HK-2 (cell line): ENCODE results near the gene SPRYD3.
"Not testable (repeated sequence)": the region's sequence is repeated elsewhere in the genome, so short reads cannot be mapped to it uniquely, and the experiment has no call there.

ENCODE experiments used
- DNase-seq: peaks from one replicate; pipeline ENCODE4 v3.0.0-alpha.2; 2018; ENCODE audit not compliant: unreplicated experiment

The SPRYD3 gene, protein sequence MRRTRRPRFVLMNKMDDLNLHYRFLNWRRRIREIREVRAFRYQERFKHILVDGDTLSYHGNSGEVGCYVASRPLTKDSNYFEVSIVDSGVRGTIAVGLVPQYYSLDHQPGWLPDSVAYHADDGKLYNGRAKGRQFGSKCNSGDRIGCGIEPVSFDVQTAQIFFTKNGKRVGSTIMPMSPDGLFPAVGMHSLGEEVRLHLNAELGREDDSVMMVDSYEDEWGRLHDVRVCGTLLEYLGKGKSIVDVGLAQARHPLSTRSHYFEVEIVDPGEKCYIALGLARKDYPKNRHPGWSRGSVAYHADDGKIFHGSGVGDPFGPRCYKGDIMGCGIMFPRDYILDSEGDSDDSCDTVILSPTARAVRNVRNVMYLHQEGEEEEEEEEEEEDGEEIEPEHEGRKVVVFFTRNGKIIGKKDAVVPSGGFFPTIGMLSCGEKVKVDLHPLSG

GRCh38 chr12:53079226-53080117, at the start of gene SPRYD3:
SPRYD3 (minus strand) TSS chr12:53079390; CDS start chr12:53079333, 57 bp downstream.
- peak; percentile 100 for DNase-seq

DNA sequence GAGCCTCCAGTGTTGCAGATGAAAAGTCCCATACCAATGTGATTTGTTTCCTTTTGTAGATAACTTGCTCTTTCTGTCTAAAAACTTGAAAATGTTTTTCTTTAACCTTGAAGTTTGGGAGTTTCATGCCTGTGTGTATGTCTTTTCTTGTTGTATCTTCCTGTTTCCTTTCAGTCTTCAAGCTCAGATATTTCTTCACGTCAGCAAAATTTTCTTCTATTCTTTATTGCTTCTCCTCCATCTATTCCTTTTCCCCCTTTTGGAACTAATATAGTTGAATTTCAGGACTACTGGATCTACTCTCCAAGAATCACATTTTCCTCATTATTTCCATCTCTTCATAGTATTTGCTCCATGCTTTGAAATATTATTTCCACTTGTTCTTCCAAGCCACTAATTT, 48.0 kb upstream of the SPRYD3 start:
- DNase-seq = no peak

DNA sequence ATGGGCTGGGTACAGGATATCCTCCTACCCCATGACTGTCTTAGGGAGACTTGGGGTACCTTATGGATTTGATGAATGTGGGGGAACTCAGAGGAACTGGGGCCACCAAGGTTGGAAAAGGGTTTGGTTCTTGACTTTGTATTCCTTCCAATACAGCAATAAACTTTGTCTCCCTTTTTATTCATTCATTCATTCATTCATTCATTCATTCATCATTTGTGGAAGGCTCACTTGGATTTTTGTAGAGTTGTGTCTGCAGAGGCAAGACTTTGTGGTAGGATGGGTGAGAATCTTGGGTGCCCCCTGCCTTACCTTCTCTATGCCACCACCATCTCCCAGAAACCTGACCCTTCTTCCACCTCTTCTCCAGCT, 45.1 kb upstream of the SPRYD3 start:
- DNase-seq = no peak

DNA sequence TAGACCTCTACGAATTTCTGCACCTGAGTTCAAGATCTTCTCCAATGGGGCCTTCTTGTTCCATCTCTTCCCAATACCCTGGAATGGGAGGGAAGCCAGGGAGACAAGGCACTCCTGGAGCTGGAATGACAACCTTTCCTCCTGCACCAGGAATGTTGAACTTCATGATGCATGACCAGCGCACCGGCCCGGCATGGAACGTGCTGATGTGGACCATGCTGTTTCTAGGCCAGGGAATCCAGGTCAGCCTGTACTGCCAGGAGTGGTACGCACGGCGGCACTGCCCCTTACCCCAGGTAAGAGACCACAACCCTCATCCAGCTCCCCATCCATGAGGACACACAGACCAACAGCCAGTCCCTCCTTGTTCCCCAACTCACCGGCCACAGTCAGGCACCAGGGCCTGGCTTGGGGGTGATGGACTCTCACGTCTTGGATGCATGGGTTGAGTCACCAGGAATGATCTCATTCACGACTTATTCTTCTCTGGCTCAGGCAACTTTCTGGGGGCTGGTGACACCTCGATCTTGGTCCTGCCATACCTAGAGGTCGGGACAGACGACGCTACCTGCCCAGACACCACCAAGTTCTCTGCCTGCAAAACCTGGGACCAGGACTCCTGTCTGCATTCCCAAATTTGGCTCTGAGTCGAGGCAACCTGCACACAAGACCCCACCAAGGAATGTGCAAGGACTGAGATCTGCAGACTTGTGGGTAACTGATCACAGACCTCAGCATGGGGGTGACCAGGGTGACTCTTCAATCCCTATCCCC, 44.6 kb upstream of the SPRYD3 start:
- DNase-seq = peak; percentile 27

GRCh38 chr12:53122961-53123468, 43.8 kb upstream of the SPRYD3 start:
- peak; percentile 24 for DNase-seq

DNA sequence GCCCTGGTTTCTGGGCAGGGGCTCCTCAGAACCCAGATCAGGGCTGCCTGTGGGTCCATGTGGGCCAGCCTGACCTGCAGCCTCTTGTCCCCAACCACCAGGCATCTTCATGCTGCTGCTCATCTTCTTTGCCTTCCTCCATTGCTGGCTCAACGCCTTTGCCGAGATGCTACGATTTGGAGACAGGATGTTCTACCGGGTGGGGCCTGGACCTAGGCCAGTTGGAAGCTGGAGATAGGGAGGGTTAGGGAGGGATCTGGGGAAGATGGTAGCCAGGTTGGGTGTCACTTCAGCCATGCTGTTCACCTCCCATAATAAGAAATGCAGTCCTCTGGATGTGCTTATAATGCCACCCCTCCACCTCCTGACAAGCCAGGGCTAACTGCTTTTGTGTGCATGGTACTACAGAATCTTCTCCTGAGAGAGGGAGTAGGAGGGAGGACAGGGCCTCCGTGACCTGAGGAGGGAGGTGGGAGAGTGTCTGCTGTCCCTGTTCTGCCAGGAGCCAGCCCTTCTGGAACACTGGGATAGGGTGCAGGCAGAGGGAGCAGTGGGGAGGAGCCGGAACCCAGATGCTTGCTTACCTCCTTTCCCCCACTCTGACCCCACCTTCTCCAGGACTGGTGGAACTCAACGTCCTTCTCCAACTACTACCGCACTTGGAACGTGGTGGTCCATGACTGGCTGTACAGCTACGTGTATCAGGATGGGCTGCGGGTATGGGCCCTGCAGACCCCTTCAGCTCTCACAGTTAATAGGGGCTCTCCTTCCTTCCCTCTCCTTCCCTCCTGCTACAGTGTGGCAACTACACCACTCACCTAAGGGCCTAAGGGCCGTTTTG, 41.7 kb upstream of the SPRYD3 start:
- no peak for DNase-seq

GRCh38 chr12:53118751-53119300, 39.6 kb upstream of the SPRYD3 start:
- DNase-seq = no peak

GRCh38 chr12:53115891-53116648, 36.9 kb upstream of the SPRYD3 start:
- DNase-seq = no peak

GRCh38 chr12:53115112-53115890, 36.1 kb upstream of the SPRYD3 start:
- DNase-seq = no peak

- DNase-seq = no peak
These were observed 34.8 kb upstream of the SPRYD3 start for GRCh38 chr12:53113951-53114350.

GRCh38 chr12:53113136-53113705, 34.0 kb upstream of the SPRYD3 start:
- no peak for DNase-seq

GRCh38 chr12:53112431-53112830, 33.2 kb upstream of the SPRYD3 start:
- DNase-seq = not testable (repeated sequence)

GRCh38 chr12:53107122-53107521, 27.9 kb upstream of the SPRYD3 start:
- no peak for DNase-seq

DNA sequence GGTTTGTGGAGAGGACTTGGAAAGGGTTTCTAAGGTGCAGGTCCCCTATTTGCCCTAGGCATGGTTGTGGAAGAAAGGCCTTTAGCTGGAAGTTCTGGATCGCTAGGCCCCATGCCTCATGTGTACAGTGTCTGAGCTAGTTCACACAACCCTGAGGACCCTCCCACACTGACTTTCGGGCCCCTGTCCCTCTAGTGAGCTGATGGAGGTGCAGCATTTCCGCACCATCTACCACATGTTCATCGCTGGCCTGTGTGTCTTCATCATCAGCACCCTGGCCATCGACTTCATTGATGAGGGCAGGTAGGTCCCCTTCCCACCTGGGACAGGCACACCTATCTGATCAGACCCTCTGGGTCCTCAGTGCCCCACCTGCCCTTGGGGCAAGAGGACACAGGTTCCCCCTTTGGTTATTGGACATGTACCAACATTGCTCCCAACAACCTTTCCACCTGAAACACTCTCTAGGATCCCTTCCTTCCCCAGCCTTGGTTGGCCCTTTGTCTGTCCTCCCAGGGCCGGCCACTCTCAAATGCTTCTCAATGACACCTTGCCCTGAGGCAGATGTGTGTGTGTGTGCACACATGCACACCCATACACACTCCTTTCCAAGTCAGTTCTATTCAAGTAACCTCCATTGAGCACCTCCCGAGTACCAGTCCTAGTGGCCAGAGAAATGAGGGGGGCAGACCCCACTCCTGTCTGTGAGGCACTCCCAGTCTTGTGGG, 26.7 kb upstream of the SPRYD3 start:
- no peak for DNase-seq

DNA sequence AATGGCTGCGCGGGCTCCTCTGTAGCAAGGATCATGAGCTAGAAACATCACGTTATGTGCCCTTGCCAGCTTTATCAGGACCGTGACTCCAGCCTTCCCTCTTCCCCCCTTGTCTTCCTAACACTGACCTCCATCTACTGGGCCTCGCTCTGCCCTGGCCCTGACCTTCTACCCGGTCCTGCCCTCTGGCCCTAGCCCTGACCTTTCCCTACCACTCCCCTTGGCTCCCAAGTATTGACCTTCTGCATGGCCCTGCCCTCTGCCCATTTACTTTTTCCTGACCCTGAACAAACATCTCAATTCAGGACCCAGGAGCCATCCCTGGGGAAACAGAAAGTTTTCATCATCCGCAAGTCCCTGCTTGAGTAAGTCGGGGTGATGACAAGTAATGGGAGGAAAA, 26.1 kb upstream of the SPRYD3 start:
- no peak for DNase-seq

GRCh38 chr12:53103860-53104305, 24.7 kb upstream of the SPRYD3 start:
- no peak for DNase-seq

- DNase-seq = no peak
These were observed 24.0 kb upstream of the SPRYD3 start, which contains the start of gene SOAT2 for GRCh38 chr12:53102883-53103807. SOAT2 (plus strand) TSS chr12:53103486; CDS start chr12:53103578, 92 bp downstream.
